GM10248 (cell line): ENCODE data around the gene MAPK8IP3.

Experiments
- CTCF ChIA-PET: fragments of 300-600 bp; sonication (Branson Sonifier 250); formaldehyde crosslinking; extraction: SDS; loops from one replicate; lab custom pipeline; 2021; ENCODE audit warnings: antibody characterized with exemption; lab: Yijun Ruan, JAX
- POLR2A ChIA-PET: fragments of 350-650 bp; sonication (Branson Sonifier 250); formaldehyde crosslinking; extraction: SDS; loops from one replicate; lab custom pipeline; 2020; ENCODE audit warnings: antibody characterized with exemption; lab: Yijun Ruan, JAX
- DNase-seq: peaks from one replicate; pipeline ENCODE4 v3.0.0; 2012; ENCODE audit errors: extremely low spot score
- TF ChIP-seq, protein P1 (sequence below): IDR thresholded peaks from 2 replicates; pipeline ENCODE4 v1.5.1; 2012; ENCODE audit warnings: mild to moderate bottlenecking, low read depth; ENCODE audit errors: extremely low read depth, missing control alignments, control extremely low read depth

The MAPK8IP3 gene

GRCh38 chr16:1790261-1790610, 84.2 kb downstream of the MAPK8IP3 start:
- CTCF ChIA-PET = no interaction called here

DNA sequence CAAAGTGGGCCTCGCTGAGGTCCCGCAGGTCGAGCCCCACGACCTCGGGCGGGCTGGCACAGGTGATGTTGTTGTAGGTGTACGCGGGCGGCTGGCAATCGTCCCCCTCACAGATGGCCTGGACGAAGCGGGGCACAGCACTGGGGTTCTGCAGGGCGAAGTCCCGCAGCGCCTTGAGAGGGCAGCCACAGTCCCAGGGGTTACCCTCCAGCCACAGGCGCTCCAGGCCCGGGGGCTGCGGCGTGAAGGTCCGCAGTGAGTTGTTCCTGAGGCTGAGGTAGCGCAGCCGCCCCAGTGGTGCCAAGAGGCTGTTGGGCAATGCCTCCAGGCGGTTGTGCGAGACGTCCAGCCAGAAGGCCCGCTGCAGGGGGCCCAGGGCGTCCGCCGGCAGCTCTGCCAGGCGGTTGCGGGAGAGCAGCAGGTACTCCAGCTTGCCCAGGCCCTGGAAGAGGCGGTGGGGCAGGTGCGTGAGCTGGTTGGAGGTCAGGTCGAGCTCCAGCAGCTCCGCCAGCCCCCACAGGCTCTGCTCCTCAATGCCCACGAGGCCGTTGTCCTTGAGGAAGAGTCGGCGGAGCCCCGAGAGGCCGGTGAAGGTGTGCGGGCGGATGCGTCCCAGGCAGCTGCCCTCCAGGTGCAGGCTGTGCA, 84.7 kb downstream of the MAPK8IP3 start:
- ChIA-PET CTCF (interaction anchor here (1.7 kb wide), 1 partner anchor 11 kb away, joined by 5 read pairs; no protein-coding TSS in a partner anchor), POLR2A (interaction anchor here (1.3 kb wide), 1 partner anchor 8 kb away, joined by 5 read pairs; the partner anchor contains the start of genes NUBP2 and SPSB3)
- no peak for DNase-seq
- TF ChIP-seq, protein P1, sequence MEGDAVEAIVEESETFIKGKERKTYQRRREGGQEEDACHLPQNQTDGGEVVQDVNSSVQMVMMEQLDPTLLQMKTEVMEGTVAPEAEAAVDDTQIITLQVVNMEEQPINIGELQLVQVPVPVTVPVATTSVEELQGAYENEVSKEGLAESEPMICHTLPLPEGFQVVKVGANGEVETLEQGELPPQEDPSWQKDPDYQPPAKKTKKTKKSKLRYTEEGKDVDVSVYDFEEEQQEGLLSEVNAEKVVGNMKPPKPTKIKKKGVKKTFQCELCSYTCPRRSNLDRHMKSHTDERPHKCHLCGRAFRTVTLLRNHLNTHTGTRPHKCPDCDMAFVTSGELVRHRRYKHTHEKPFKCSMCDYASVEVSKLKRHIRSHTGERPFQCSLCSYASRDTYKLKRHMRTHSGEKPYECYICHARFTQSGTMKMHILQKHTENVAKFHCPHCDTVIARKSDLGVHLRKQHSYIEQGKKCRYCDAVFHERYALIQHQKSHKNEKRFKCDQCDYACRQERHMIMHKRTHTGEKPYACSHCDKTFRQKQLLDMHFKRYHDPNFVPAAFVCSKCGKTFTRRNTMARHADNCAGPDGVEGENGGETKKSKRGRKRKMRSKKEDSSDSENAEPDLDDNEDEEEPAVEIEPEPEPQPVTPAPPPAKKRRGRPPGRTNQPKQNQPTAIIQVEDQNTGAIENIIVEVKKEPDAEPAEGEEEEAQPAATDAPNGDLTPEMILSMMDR = no peak

More at GRCh38 chr16:1790261-1790610, 84.2 kb downstream of the MAPK8IP3 start:
- DNase-seq = no peak
- POLR2A ChIA-PET = no interaction called here
- TF ChIP-seq, protein P1 = no peak

- POLR2A ChIA-PET = interaction anchor here (0.7 to 1.3 kb wide), 2 partner anchors 9 to 654 kb away, joined by 3 to 5 read pairs; partner anchors contain the start of genes NUBP2 and SPSB3
- TF ChIP-seq, protein P1 = no peak
- CTCF ChIA-PET = interaction anchor here (0.9 to 1.7 kb wide), 2 partner anchors 9 to 11 kb away, joined by 3 to 5 read pairs; partner anchors contain the start of genes NUBP2 and SPSB3
- DNase-seq = no peak
Observed at GRCh38 chr16:1791256-1791942, 85.4 kb downstream of the MAPK8IP3 start.

GRCh38 chr16:1791943-1792812, 86.2 kb downstream of the MAPK8IP3 start:
- CTCF ChIA-PET = interaction anchor here (0.9 to 1.7 kb wide), 4 partner anchors 9 to 137 kb away, joined by 3 to 5 read pairs (median 4); partner anchors contain the start of genes NUBP2 and SPSB3
- no peak for DNase-seq
- POLR2A ChIA-PET = interaction anchor here (0.7 kb wide), 1 partner anchor 655 kb away, joined by 3 read pairs; no protein-coding TSS in a partner anchor
- TF ChIP-seq, protein P1 = no peak

GRCh38 chr16:1792836-1793577, 87.0 kb downstream of the MAPK8IP3 start:
- ChIA-PET POLR2A (no interaction called here), CTCF (interaction anchor here (1.4 to 1.7 kb wide), 3 partner anchors 9 to 136 kb away, joined by 4 to 5 read pairs (median 5); partner anchors contain the start of genes NUBP2 and SPSB3)
- TF ChIP-seq, protein P1 = no peak
- no peak for DNase-seq
